MCF 10A (cell line): ENCODE measurements around the gene ZNF526. TPM values are rescaled to one million over a fixed set of nuclear protein-coding genes. Genes with fewer than 3 reads are reported as not detected.

Experiments
- BruUV-seq: library from RNA; stranded (reverse); fragments of 400-500 nt; replicated peaks from 2 replicates; lab custom pipeline; 2021; lab: Mats Ljungman, UMichigan
- CTCF ChIA-PET: fragments of 300-600 bp; sonication (Branson Sonifier 250); formaldehyde crosslinking; extraction: SDS; loops from one replicate; lab custom pipeline; 2021; ENCODE audit warnings: antibody characterized with exemption, inconsistent platforms; lab: Yijun Ruan, JAX
- POLR2A ChIA-PET: fragments of 300-600, 350-650 bp; sonication (Branson Sonifier 250); formaldehyde crosslinking; extraction: SDS; loops from one replicate; lab custom pipeline; 2020; ENCODE audit warnings: antibody characterized with exemption, inconsistent platforms; lab: Yijun Ruan, JAX
- DNase-seq: peaks from one replicate; pipeline ENCODE4 v3.0.0-alpha.2; 2018; ENCODE audit not compliant: unreplicated experiment
- H3K27ac Mint-ChIP-seq: one replicate; pipeline ENCODE4 v1.8.0; 2022; ENCODE audit warnings: mild to moderate bottlenecking, low read depth, mixed read lengths; ENCODE audit not compliant: unreplicated experiment
- H3K27me3 Mint-ChIP-seq: one replicate; pipeline ENCODE4 v1.8.0; 2022; ENCODE audit warnings: mixed read lengths; ENCODE audit not compliant: insufficient read depth, unreplicated experiment
- H3K36me3 Mint-ChIP-seq: one replicate; pipeline ENCODE4 v1.8.0; 2022; ENCODE audit warnings: mild to moderate bottlenecking, moderate library complexity, mixed read lengths; ENCODE audit not compliant: insufficient read depth, unreplicated experiment
- H3K4me1 Mint-ChIP-seq: one replicate; pipeline ENCODE4 v1.8.0; 2022; ENCODE audit warnings: mixed read lengths; ENCODE audit not compliant: insufficient read depth, unreplicated experiment
- H3K4me3 Mint-ChIP-seq: one replicate; pipeline ENCODE4 v1.8.0; 2022; ENCODE audit warnings: mild to moderate bottlenecking, moderate library complexity, mixed read lengths; ENCODE audit not compliant: unreplicated experiment
- H3K9me3 Mint-ChIP-seq: one replicate; pipeline ENCODE4 v1.8.0; 2022; ENCODE audit warnings: mixed read lengths; ENCODE audit not compliant: unreplicated experiment
- CTCF ChIP-seq: fragments of 200-600 bp; IDR thresholded peaks from one replicate; pipeline ENCODE4 v1.8.0; 2022; ENCODE audit warnings: antibody characterized with exemption, mild to moderate bottlenecking; ENCODE audit not compliant: unreplicated experiment
- intact Hi-C: fragments of 100-400 bp; cut with micrococcal nuclease; formaldehyde crosslinking; loops from 2 replicates; pipeline ENCODE4 v1.14.1; 2022
- total RNA-seq: library from RNA; stranded (reverse); gene quantifications from 2 replicates; pipeline ENCODE4 v1.2.3, GENCODE V29; 2022

Gene ZNF526
- total RNA-seq, 1 experiment from 2014 or later = 12.3 TPM

GRCh38 chr19:42246143-42246921, 26.2 kb downstream of the ZNF526 start:
- Mint-ChIP-seq H3K27ac (no peak overlapping the region), H3K9me3 (no peaks in the 10 kb centered on the region), H3K36me3 (peaks cover 26% of the 10 kb centered on the region), H3K27me3 (no peaks in the 10 kb centered on the region), H3K4me1 (peaks cover 27% of the 10 kb centered on the region), H3K4me3 (no peak overlapping the region)
- DNase-seq = peak; percentile 82
- TF ChIP-seq CTCF = peak; percentile 62
- intact Hi-C loops = loop anchor here (1.0 to 10.0 kb wide), 4 partner anchors 37 to 187 kb away; partner anchors contain the start of genes CNFN and MEGF8
- no TSS peak for BruUV-seq
- POLR2A ChIA-PET = interaction anchor here (0.6 to 7.7 kb wide), 13 partner anchors 9 to 119 kb away, joined by 3 to 158 read pairs (median 3); partner anchors contain the start of genes CIC, ERF and PAFAH1B3
- CTCF ChIA-PET = interaction anchor here (0.6 to 7.0 kb wide), 29 partner anchors 9 to 1087 kb away, joined by 3 to 145 read pairs (median 4); partner anchors contain the start of genes PAFAH1B3, POU2F2 and PRR19

GRCh38 chr19:42246922-42247639, 27.0 kb downstream of the ZNF526 start:
- ChIA-PET POLR2A (interaction anchor here (0.6 to 7.7 kb wide), 11 partner anchors 9 to 715 kb away, joined by 3 to 158 read pairs (median 3); partner anchors contain the start of genes CIC and PAFAH1B3), CTCF (interaction anchor here (0.6 to 7.0 kb wide), 17 partner anchors 9 to 194 kb away, joined by 3 to 145 read pairs (median 4); partner anchors contain the start of genes PAFAH1B3 and PRR19)
- H3K9me3 Mint-ChIP-seq = no peaks in the 10 kb centered on the region
- peaks cover 34% of the 10 kb centered on the region for H3K4me1 Mint-ChIP-seq
- DNase-seq = no peak
- no TSS peak for BruUV-seq
- H3K27ac Mint-ChIP-seq = no peak overlapping the region
- intact Hi-C loops = loop anchor here (1.0 to 10.0 kb wide), 4 partner anchors 36 to 186 kb away; partner anchors contain the start of genes CNFN and MEGF8
- no peak overlapping the region for H3K4me3 Mint-ChIP-seq
- TF ChIP-seq CTCF = no peak
- H3K36me3 Mint-ChIP-seq = peaks cover 20% of the 10 kb centered on the region
- H3K27me3 Mint-ChIP-seq = no peaks in the 10 kb centered on the region

GRCh38 chr19:42247640-42248199, 27.6 kb downstream of the ZNF526 start:
- no peaks in the 10 kb centered on the region for H3K27me3 Mint-ChIP-seq
- H3K9me3 Mint-ChIP-seq = no peaks in the 10 kb centered on the region
- POLR2A ChIA-PET = interaction anchor here (0.6 to 7.7 kb wide), 4 partner anchors 23 to 716 kb away, joined by 3 to 158 read pairs (median 30); partner anchors contain the start of genes CIC and PAFAH1B3
- no peak for DNase-seq
- BruUV-seq = no TSS peak
- no peak overlapping the region for H3K27ac Mint-ChIP-seq
- H3K4me3 Mint-ChIP-seq = no peak overlapping the region
- TF ChIP-seq CTCF = no peak
- H3K4me1 Mint-ChIP-seq = peaks cover 40% of the 10 kb centered on the region
- H3K36me3 Mint-ChIP-seq = peaks cover 20% of the 10 kb centered on the region
- intact Hi-C loops = loop anchor here (10.0 kb wide), 1 partner anchor 147 kb away; the partner anchor contains the start of gene CNFN
- CTCF ChIA-PET = interaction anchor here (0.8 to 7.0 kb wide), 7 partner anchors 13 to 193 kb away, joined by 3 to 145 read pairs (median 4); no protein-coding TSS in a partner anchor
